Astrocyte of the spinal cord (primary cell): Measurements from ENCODE around the gene SLC8A1.

Source experiments
- DNase-seq: peaks from one replicate; pipeline ENCODE4 v3.0.0; 2011; ENCODE audit warnings: low read depth, low spot score
- H3K4me3 ChIP-seq: 2 replicates; pipeline ENCODE4 v1.5.1; 2011; ENCODE audit warnings: low read depth, mild to moderate bottlenecking, low read length, moderate library complexity
- CTCF ChIP-seq: IDR thresholded peaks from 2 replicates; pipeline ENCODE4 v1.5.1; 2012; ENCODE audit warnings: low read depth, mild to moderate bottlenecking, low read length, inconsistent platforms
- in situ Hi-C: cut with HindIII; loops from 2 replicates; pipeline ENCODE4 v1.10.0; 2017; ENCODE audit warnings: low sequenced_read_pairs

The SLC8A1 gene

GRCh38 chr2:40299173-40299572 is 152.7 kb downstream of the SLC8A1 start:
- DNase-seq = no peak
- TF ChIP-seq CTCF = no peak

GRCh38 chr2:40298026-40298425 is 153.9 kb downstream of the SLC8A1 start:
- no peak for TF ChIP-seq CTCF
- in situ Hi-C loops = no loop called here
- DNase-seq = no peak
- H3K4me3 ChIP-seq = no peak overlapping the region

More at GRCh38 chr2:40299173-40299572, 152.7 kb downstream of the SLC8A1 start:
- in situ Hi-C loops = no loop called here
- H3K4me3 ChIP-seq = no peak overlapping the region

GRCh38 chr2:40292291-40292690 is 159.6 kb downstream of the SLC8A1 start:
- in situ Hi-C loops = no loop called here
- DNase-seq = no peak
- TF ChIP-seq CTCF = no peak
- no peak overlapping the region for H3K4me3 ChIP-seq

- no peak overlapping the region for H3K4me3 ChIP-seq
- in situ Hi-C loops = no loop called here
Measured at GRCh38 chr2:40289771-40290404, 162.0 kb downstream of the SLC8A1 start.

GRCh38 chr2:40287773-40288172 is 164.1 kb downstream of the SLC8A1 start:
- DNase-seq = no peak
- TF ChIP-seq CTCF = no peak
- no peak overlapping the region for H3K4me3 ChIP-seq
- in situ Hi-C loops = no loop called here

More at GRCh38 chr2:40289771-40290404, 162.0 kb downstream of the SLC8A1 start:
- DNase-seq = no peak
- no peak for TF ChIP-seq CTCF

- TF ChIP-seq CTCF = no peak
- no peak overlapping the region for H3K4me3 ChIP-seq
- in situ Hi-C loops = no loop called here
- DNase-seq = peak; percentile 38
Measured at GRCh38 chr2:40287195-40287594, 164.7 kb downstream of the SLC8A1 start.
